Activated CD4-positive, alpha-beta T cell treated with anti-CD3 and anti-CD28 coated beads, Interleukin-2, amount 10 ng/mL, durations not matched to agents 24 days and 14 days (primary cell): ENCODE data around the gene PFDN6. TPM values are rescaled to one million over a fixed set of nuclear protein-coding genes. Genes with fewer than 3 reads are reported as not detected.
"Not testable (repeated sequence)": the region's sequence is repeated elsewhere in the genome, so short reads cannot be mapped to it uniquely, and the experiment has no call there.

Experiments
- DNase-seq: peaks from one replicate; pipeline ENCODE4 v3.0.0; 2022
- H3K27ac Mint-ChIP-seq: one replicate; pipeline ENCODE4 v1.8.0; 2022; ENCODE audit warnings: mild to moderate bottlenecking, mixed read lengths
- H3K27me3 Mint-ChIP-seq: one replicate; pipeline ENCODE4 v1.8.0; 2022; ENCODE audit warnings: mixed read lengths
- H3K36me3 Mint-ChIP-seq: one replicate; pipeline ENCODE4 v1.8.0; 2022; ENCODE audit warnings: low read depth, mild to moderate bottlenecking, mixed read lengths
- H3K4me1 Mint-ChIP-seq: one replicate; pipeline ENCODE4 v1.8.0; 2021; ENCODE audit warnings: mixed read lengths
- H3K4me3 Mint-ChIP-seq: one replicate; pipeline ENCODE4 v1.8.0; 2022; ENCODE audit warnings: mild to moderate bottlenecking, moderate library complexity, mixed read lengths
- H3K9me3 Mint-ChIP-seq: one replicate; pipeline ENCODE4 v1.8.0; 2021; ENCODE audit warnings: mixed read lengths
- intact Hi-C: fragments of 100-400 bp; cut with micrococcal nuclease; formaldehyde crosslinking; loops from one replicate; pipeline ENCODE4 v1.15.1; 2023
- total RNA-seq: library from RNA; stranded (reverse); gene quantifications from 2 replicates; pipeline ENCODE4 v1.2.3, GENCODE V29; 2022

PFDN6 gene
- total RNA-seq, 1 donor from 2014 or later: 132 TPM

DNA sequence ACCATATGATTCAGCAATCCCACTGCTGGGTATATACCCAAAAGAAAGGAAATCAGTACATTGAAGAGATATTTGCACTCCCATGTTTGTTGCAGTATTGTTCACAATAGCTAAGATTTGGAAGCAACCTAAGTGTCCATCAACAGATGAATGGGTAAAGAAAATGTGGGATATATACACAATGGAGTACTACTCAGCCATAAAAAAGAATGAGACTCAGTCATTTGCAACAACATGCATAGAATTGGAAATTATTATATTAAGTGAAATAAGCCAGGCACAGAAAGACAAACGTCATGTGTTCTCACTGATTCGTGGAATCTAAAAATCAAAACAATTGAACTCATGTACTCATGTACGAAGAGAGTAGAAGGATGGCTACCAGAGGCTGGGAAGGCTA, 26.9 kb upstream of the PFDN6 start:
- not testable (repeated sequence) for H3K4me1 Mint-ChIP-seq

DNA sequence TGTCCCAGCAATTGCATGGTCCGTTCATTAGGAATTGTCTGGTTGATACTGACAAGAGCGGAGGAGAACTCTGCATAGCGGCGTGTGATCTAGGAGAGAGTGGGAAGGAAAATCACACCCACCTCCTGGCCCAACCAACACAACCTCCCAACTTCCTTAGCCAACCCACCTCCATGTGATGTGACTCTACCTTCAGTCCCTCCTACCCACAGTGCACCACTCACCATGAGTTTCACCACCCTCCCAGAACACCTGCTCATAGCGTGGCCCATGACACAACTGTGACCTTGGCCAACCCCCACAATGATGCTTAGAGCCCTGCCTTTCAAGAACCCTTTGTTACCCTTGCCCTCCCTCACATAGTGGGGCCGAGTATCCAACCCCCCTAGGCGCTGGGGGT, 25.4 kb upstream of the PFDN6 start:
- no peaks in the 10 kb centered on the region for H3K9me3 Mint-ChIP-seq
- H3K4me1 Mint-ChIP-seq: peaks cover 3% of the 10 kb centered on the region
- no peak overlapping the region for H3K27ac Mint-ChIP-seq
- H3K4me3 Mint-ChIP-seq: no peak overlapping the region
- peaks cover 74% of the 10 kb centered on the region for H3K36me3 Mint-ChIP-seq
- intact Hi-C loops: no loop called here
- no peak for DNase-seq
- H3K27me3 Mint-ChIP-seq: no peaks in the 10 kb centered on the region

More for the DNA sequence above, 26.9 kb upstream of the PFDN6 start:
- H3K36me3 Mint-ChIP-seq: peaks cover 69% of the 10 kb centered on the region
- DNase-seq, intact Hi-C loops, H3K27me3 Mint-ChIP-seq, H3K4me3 Mint-ChIP-seq, H3K9me3 Mint-ChIP-seq, H3K27ac Mint-ChIP-seq: not testable (repeated sequence)

DNA sequence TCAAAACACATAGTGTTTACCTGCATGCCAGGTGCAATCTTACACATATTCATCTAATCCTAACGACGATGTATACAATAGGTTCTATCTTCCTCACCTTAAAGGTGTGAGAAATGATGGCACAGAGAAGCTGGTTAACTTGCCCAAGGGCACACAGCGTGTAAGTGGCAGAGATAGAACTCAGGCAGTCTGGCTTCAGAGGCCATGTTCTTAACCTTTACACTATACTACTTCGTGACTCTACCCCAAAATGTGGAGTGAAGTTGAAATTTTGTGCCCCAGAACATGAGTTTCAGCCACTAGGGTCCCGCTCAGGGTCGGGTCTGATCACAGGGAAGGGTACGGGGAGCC, 18.3 kb upstream of the PFDN6 start:
- peak overlapping the region; percentile 94 for H3K4me3 Mint-ChIP-seq
- no peak for DNase-seq
- H3K27ac Mint-ChIP-seq: peak overlapping the region; percentile 98
- H3K36me3 Mint-ChIP-seq: peaks cover 80% of the 10 kb centered on the region
- no peaks in the 10 kb centered on the region for H3K27me3 Mint-ChIP-seq
- no peaks in the 10 kb centered on the region for H3K9me3 Mint-ChIP-seq
- intact Hi-C loops: loop anchor here (1.0 to 10.0 kb wide), 9 partner anchors 18 to 1408 kb away; partner anchors contain the start of genes CUTA, NEU1, PFDN6 and PHF1
- H3K4me1 Mint-ChIP-seq: peaks cover 48% of the 10 kb centered on the region

DNA sequence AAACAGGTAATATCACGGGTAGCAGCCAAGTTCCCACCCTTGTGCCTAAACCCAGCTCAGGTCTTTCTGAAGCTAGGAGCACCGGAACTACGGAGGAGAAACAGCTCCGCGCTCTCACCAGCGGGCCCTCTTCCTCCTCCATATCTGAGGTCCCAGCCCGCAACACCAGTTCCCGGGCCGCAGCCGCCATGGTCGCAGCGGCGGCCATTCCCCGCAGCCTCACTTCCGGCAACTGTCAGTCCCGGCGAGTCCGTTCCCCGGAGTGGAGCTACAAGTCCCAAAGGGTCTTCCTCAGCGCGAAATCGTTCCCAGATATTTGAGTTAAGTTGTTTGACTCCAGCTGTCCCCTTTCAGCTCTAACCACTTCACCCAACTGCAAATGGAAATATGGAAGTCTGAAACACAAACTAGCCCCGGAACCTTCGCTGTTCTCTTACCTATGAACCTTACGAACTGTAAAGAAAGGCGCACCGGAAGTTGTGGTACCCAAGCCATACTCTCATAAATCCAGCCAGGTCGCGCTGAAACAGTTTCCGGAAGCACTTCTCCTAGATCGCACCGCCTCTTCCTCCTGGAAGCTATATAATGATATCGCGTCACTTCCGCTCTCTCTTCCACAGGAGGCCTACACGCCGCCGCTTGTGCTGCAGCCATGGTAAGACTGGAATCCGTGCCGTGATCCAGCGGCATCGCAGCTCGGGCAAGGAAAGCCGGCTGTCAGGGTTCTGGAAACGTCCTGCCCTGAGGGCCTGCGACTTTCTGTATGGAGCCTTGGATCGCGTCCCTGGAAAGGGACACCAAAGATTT, 17.7 kb upstream of the PFDN6 start, which contains the start of the genes RPS18 and VPS52:
RPS18 (plus strand) TSS at position 608 of the 807 bp plus-strand sequence; CDS start at position 653, 45 bp downstream.
VPS52 (minus strand) TSS at position 409 of the 807 bp plus-strand sequence; CDS start at position 208, 201 bp downstream.
- Mint-ChIP-seq H3K4me1 (peaks cover 54% of the 10 kb centered on the region), H3K27ac (peak within 1 kb of the TSS; percentile 98), H3K36me3 (peaks cover 80% of the 10 kb centered on the region), H3K27me3 (no peaks in the 10 kb centered on the region), H3K4me3 (peak within 1 kb of the TSS; percentile 94), H3K9me3 (no peaks in the 10 kb centered on the region)
- DNase-seq: peak; percentile 97
- intact Hi-C loops: loop anchor here (1.0 to 10.0 kb wide), 9 partner anchors 18 to 1409 kb away; partner anchors contain the start of genes CUTA, NEU1, PFDN6 and PHF1

DNA sequence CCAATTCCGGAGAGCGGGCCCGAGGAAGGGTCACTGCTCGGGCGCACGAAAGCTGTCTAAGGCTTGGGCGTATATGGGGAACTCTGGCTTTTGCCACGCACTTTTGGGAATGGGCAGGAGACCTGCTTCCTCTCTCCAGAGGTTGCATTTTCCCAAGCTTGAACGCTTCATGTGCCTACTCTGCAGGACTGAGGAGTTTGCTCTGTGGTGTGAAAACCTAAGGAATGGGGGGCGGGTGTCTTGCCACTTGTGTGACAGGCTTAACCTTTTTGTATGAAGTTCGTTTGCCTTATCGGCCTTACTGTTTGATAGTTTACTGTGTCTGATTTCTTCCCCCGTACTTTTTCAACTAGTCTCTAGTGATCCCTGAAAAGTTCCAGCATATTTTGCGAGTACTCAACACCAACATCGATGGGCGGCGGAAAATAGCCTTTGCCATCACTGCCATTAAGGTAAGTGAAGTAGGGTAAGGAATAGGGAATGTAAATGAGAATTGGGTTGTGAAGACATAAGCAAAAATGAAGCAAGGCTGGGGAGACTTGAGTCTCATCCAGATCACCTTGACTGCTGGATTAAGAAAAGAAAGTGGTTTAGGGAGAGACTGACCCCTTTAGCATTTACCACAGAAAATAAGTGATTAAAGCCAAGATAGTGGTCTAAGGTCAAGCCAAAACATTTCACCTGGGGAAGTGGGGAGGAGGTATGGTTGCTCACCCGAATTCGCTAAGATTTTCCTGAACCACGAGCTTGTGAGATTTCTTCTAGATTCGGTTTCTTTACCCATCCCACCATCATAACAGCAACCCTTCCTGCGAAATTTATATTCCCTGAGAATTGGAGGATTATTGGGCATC, 16.9 kb upstream of the PFDN6 start:
- no peaks in the 10 kb centered on the region for H3K27me3 Mint-ChIP-seq
- intact Hi-C loops: loop anchor here (10.0 kb wide), 2 partner anchors 142 to 428 kb away; partner anchors contain the start of genes CUTA, PHF1 and PSMB8
- peaks cover 78% of the 10 kb centered on the region for H3K36me3 Mint-ChIP-seq
- peaks cover 58% of the 10 kb centered on the region for H3K4me1 Mint-ChIP-seq
- peak overlapping the region; percentile 94 for H3K4me3 Mint-ChIP-seq
- no peaks in the 10 kb centered on the region for H3K9me3 Mint-ChIP-seq
- no peak for DNase-seq
- peak overlapping the region; percentile 98 for H3K27ac Mint-ChIP-seq

DNA sequence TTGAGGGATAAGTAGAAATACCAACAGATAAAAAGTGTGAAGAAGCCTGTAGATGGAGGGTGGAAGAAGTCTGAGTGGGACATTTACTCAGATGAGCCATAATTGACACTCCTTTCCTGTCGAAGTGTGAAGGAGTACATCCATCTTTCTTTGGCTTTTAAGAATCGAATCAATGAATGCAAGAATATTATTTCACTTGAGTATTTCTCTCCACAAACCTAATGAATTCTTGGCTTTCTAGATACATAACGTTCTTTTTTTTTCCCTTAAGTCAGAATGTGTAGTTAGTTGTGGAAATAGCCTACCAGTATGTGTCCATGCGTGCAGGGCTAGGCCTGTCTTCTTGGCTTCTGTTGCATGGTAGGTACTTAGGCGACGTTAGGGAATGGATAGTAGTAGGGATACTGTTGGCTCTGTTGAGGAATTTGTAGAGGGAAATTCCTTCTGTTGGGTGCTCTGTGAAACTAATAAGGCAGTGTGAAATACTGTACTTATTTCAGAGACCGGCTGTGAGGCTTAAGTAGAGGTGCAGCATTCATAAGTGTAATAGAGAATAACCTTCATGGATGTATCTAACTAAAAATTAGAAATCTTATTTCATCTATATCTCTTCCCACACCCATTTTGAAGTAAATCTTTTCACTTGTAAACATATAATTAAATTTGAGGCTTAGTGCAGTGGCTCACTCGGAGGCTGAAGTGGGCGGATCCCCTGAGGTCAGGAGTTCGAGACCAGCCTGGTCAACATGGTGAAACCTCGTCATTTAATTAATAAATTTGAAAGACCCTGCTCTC, 16.1 kb upstream of the PFDN6 start:
- H3K4me1 Mint-ChIP-seq: peaks cover 64% of the 10 kb centered on the region
- intact Hi-C loops: loop anchor here (10.0 kb wide), 2 partner anchors 141 to 429 kb away; partner anchors contain the start of genes CUTA, PHF1 and PSMB8
- H3K36me3 Mint-ChIP-seq: peaks cover 75% of the 10 kb centered on the region
- DNase-seq: no peak
- H3K9me3 Mint-ChIP-seq: no peaks in the 10 kb centered on the region
- no peaks in the 10 kb centered on the region for H3K27me3 Mint-ChIP-seq
- peak overlapping the region; percentile 98 for H3K27ac Mint-ChIP-seq
- peak overlapping the region; percentile 94 for H3K4me3 Mint-ChIP-seq

DNA sequence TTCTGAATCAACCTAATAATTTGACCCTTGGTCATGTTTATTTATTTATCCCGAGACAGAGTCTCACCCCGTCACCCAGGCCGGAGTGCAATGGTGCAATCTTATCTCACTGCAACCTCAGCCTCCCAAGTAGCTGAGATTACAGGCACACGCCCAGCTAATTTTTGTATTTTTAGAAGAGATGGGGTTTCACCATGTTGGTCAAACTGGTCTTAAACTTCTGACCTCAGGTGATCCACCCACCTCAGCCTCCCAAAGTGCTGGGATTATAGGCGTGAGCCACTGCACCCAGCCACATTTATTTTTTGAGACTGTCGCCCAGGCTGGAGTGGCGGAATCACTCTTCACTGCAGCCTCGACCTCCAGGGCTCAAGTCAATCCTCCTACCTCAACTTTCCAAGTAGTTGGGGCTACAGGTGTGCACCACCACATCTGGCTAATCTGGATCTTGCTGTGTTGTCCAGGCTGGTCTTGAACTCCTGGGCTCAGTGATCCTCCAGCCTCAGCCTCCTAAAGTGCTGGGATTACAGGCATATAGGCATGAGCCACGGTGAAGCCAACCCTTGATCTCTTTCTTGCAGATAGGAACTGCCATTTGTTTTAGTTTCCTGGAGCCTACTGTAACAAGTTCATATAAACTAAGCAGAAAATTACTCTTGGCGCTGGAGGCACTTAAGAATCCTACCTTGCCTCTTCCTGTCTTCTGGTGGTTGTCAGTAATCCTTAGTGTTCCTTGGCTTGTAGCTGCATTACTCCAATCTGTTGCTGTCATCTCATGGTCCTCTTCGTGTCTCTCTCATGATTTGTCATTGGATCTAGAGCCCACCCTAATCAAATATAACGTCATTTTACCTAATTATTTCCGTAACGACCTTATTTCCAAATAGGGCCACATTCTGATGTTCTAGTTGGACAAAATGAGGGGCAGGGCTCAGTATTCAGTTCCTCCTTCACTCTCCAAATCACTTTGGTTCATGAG, 15.2 kb upstream of the PFDN6 start:
- Mint-ChIP-seq H3K9me3 (no peaks in the 10 kb centered on the region), H3K27ac (peak overlapping the region; percentile 82), H3K4me3 (peak overlapping the region; percentile 94), H3K36me3 (peaks cover 74% of the 10 kb centered on the region), H3K27me3 (no peaks in the 10 kb centered on the region), H3K4me1 (peaks cover 67% of the 10 kb centered on the region)
- no peak for DNase-seq
- intact Hi-C loops: loop anchor here (10.0 kb wide), 2 partner anchors 141 to 429 kb away; partner anchors contain the start of genes CUTA, PHF1 and PSMB8

DNA sequence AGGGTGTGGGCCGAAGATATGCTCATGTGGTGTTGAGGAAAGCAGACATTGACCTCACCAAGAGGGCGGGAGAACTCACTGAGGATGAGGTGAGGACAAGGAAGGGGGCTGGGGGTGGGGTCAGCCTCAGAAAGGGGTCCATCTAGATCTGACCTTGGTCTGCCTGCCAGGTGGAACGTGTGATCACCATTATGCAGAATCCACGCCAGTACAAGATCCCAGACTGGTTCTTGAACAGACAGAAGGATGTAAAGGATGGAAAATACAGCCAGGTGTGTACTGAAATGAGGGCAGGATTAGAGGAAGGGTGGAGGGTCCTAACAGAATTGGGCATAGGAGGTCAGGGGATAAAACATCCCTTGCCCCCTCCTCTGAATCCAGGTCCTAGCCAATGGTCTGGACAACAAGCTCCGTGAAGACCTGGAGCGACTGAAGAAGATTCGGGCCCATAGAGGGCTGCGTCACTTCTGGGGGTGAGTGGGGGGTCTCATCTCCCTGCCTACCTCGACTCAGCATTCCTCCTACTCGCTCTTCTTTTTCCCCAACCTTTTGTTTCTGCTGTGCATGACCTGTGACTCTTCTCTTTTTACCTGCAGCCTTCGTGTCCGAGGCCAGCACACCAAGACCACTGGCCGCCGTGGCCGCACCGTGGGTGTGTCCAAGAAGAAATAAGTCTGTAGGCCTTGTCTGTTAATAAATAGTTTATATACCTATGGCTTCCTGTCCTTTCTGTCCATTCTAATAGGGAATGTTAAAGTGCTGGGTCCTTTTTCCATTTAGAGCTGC, 13.4 kb upstream of the PFDN6 start:
- H3K27ac Mint-ChIP-seq: peak overlapping the region; percentile 87
- not testable (repeated sequence) for H3K27me3 Mint-ChIP-seq, DNase-seq, H3K9me3 Mint-ChIP-seq
- H3K4me3 Mint-ChIP-seq: peak overlapping the region; percentile 94
- peaks cover 61% of the 10 kb centered on the region for H3K4me1 Mint-ChIP-seq
- peaks cover 76% of the 10 kb centered on the region for H3K36me3 Mint-ChIP-seq
- intact Hi-C loops: loop anchor here (10.0 kb wide), 2 partner anchors 139 to 431 kb away; partner anchors contain the start of genes CUTA, PHF1 and PSMB8

DNA sequence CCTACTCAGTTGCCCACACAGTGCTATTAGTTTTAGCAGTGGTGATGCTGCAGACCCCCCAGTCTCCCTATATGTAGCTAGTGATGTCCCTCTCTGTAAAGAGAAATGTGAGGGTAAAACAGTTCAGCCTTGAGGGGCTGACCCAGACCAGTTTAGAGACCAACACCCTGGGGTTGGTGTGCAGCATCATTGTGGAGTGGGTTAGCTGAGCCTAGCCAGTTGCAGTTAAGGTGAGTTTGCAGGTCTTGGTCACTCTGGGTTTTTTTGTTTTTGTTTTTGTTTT, 12.9 kb upstream of the PFDN6 start:
- Mint-ChIP-seq H3K4me1 (peaks cover 58% of the 10 kb centered on the region), H3K27me3 (no peaks in the 10 kb centered on the region), H3K9me3 (no peaks in the 10 kb centered on the region), H3K27ac (peak overlapping the region; percentile 87), H3K4me3 (peak overlapping the region; percentile 94), H3K36me3 (peaks cover 80% of the 10 kb centered on the region)
- no peak for DNase-seq
- intact Hi-C loops: loop anchor here (10.0 kb wide), 2 partner anchors 138 to 432 kb away; partner anchors contain the start of genes CUTA, PHF1 and PSMB8

DNA sequence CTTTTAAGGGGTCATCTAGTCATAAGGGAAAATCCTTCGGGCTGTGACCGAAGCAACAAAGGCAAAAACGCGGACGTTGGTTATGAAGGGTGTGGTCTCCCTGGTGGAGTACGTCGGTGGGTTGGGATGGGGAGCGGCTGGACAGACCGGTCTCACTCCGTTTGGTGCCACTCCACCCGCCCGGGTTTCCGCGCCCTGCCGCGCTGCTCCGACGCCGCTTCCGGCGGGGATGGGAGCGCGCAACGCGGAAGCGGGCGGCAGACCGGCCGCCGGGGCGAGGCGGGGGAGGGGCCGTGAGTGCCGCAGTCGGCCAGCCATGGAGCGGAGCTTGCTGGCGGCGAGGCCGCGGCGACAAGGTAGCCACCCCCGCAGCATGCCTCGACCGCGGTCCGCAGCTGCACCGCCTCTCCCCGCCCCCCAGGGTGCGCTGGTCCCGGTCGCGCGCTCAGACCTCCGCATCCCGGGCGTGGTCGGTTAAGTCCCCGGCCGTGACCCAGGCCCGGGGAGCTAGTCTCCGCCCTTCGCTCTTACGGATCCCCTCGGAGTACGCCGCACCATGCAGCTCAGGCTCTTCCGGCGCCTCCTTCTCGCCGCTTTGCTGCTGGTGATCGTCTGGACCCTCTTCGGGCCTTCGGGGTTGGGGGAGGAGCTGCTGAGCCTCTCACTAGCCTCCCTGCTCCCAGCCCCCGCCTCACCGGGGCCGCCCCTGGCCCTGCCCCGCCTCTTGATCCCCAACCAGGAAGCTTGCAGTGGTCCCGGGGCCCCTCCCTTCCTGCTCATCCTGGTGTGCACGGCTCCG, 12.3 kb upstream of the PFDN6 start, which contains the start of gene B3GALT4:
B3GALT4 (plus strand) TSS at position 260 of the 799 bp plus-strand sequence; CDS start at position 557, 297 bp downstream.
- Mint-ChIP-seq H3K4me1 (peaks cover 56% of the 10 kb centered on the region), H3K36me3 (peaks cover 77% of the 10 kb centered on the region), H3K27me3 (no peaks in the 10 kb centered on the region), H3K9me3 (no peaks in the 10 kb centered on the region), H3K27ac (peak within 1 kb of the TSS; percentile 91), H3K4me3 (peak within 1 kb of the TSS; percentile 94)
- peak; percentile 94 for DNase-seq
- intact Hi-C loops: loop anchor here (1.0 to 10.0 kb wide), 5 partner anchors 12 to 432 kb away; partner anchors contain the start of genes CUTA, PFDN6, PHF1 and PSMB8
